ENCODE results near the gene FGR.

Gene FGR

DNA sequence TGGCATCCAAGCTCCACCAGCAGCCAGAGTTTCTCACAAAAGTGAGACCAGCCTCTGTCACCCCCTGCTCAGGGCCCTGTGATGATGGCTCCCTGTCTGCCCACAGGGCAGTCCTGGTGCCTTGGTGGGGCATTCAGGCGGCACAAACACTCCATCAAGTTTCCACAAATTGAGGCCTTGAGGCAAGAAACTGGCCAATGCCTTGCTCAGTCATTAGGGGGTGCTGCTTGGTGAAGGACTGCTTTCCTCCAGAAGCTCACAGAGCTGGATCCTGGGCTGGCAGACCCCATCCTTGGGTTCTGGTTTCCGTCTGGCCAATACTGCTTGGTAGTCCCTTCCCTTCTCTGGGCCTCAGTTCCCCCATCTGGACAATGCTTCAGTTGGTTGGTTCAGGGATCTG lies 18.5 kb downstream of the FGR start:
- DNase-seq (ENCODE audit: low spot score) = no peak
- TF ChIP-seq, protein P1, sequence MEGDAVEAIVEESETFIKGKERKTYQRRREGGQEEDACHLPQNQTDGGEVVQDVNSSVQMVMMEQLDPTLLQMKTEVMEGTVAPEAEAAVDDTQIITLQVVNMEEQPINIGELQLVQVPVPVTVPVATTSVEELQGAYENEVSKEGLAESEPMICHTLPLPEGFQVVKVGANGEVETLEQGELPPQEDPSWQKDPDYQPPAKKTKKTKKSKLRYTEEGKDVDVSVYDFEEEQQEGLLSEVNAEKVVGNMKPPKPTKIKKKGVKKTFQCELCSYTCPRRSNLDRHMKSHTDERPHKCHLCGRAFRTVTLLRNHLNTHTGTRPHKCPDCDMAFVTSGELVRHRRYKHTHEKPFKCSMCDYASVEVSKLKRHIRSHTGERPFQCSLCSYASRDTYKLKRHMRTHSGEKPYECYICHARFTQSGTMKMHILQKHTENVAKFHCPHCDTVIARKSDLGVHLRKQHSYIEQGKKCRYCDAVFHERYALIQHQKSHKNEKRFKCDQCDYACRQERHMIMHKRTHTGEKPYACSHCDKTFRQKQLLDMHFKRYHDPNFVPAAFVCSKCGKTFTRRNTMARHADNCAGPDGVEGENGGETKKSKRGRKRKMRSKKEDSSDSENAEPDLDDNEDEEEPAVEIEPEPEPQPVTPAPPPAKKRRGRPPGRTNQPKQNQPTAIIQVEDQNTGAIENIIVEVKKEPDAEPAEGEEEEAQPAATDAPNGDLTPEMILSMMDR (IDR thresholded peaks at IDR 0.05; ENCODE audit: extremely low read depth, missing control alignments) = no peak

DNA sequence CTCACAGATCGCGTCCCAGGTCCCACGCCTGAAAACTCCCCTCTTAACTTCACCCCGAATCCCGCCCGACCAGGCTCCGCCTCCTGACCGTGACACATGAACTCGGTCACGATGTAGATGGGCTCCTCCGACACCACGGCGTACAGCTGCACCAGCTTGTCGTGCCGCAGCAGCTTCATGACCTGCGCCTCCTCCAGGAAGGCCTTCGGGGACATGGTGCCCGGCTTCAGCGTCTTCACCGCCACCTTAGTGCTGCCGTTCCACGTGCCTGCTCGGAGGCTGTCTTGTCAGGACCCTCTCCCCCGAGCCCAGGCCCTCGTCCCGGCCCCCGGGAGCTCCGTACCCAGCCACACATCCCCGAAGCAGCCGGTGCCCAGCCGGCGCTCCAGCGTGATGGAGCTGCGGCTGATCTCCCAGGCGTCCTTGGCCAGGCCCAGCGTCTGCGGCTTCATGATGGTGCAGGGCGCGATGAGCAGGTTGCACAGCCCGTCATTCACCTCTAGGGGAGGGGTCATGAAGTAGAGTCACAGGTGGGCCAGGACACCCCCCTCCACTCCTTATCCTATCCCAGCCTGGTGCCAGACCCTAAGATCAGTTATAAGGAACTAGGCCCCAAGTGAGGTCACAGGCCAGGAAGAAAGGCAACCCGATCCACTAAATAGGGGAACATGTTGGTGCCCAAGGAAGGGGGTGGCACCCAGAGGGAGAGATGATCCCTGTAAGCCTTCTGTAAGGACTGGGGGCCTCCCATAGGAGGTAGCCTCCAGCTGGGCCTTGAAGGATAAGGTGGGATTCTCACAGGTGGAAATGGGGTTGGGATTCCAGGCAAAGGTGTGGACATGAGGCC lies 19.4 kb downstream of the FGR start:
- DNase-seq (ENCODE audit: low spot score) = no peak
- TF ChIP-seq, protein P1 (IDR thresholded peaks at IDR 0.05; ENCODE audit: extremely low read depth, missing control alignments) = no peak

DNA sequence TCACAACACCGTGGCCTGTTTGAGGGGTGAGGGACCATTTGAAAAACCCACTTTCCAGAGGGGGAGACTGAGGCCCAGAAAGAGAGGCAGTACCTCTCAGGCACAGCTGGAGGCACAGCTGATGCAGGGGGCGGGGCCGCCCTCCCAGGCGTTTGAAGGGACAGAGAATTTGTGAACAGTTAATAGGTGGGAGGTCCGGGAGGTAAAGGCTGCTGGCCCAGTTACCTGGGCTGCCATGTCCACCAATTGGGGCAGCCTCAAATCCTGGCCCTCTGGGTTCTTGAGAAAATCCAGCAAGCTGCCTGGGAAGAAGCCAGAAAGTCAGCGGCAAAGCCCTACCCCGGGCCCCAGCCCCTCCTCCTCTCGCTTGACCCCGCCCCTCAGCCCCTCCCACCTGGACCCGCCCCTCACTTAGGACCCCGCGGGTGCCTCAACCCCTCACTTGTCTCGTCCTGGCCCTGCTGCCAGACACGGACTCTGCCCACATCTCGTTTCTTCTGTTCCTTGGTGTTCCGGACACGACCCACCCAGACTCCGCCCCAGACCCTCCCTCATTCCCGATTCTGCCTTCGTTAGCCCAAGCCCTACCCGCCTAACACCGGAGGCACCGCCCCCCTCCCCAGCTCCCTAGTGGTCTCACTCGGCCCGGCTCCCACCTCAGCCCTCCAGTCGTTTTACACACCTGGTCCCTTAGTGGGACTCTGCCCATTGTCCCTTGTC lies 20.2 kb downstream of the FGR start:
- DNase-seq (ENCODE audit: low spot score) = no peak
- TF ChIP-seq, protein P1 (IDR thresholded peaks at IDR 0.05; ENCODE audit: extremely low read depth, missing control alignments) = no peak

DNA sequence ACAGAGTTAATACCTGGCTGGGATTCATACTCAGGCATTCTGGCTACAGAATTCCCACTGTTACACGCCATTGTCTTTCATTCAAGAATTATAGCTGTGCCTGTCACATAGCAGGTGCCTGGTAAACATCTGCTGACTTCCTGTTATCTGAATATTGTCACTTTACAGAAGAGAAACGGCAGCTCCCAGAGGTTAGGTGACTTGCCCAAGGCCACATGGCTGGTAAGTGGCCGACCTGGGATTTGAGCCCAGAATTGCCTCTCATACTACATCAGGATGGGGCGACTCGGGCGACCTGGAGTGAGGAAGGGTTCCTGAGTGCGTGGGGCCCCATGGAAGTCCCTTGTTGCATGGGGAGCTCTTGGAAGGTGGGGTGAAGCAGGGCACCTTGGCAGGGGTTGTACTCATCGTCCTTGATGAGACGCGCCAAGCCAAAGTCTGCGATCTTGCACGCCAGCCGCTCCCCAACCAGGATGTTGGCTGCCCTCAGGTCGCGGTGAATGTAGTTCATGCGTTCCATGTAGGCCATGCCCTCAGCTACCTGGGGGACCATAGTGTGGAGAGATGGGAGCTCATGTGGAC lies 20.9 kb downstream of the FGR start:
- TF ChIP-seq, protein P1 (IDR thresholded peaks at IDR 0.05; ENCODE audit: extremely low read depth, missing control alignments) = no peak
- no peak for DNase-seq (ENCODE audit: low spot score)

DNA sequence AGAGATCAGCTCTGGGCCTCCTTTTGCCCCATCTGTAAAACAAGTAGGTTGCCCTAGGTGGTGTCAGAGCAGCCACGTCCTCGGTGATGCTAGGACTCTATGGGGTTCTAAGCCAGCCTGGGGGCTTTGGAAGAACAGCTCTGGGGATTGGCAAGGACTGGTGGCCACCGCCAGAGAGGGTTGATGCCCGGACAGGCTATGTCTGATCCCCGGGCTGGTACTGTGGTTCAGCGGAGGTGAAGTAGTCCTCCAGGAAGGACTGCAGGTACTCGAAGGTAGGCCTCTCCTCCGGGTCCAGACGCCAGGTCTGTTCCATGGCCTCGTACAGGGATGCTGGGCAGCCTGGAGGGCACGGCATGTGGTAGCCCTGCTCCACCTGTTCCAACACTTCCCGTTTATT lies 22.3 kb downstream of the FGR start:
- no peak for DNase-seq (ENCODE audit: low spot score)
- TF ChIP-seq, protein P1 (IDR thresholded peaks at IDR 0.05; ENCODE audit: extremely low read depth, missing control alignments) = no peak

DNA sequence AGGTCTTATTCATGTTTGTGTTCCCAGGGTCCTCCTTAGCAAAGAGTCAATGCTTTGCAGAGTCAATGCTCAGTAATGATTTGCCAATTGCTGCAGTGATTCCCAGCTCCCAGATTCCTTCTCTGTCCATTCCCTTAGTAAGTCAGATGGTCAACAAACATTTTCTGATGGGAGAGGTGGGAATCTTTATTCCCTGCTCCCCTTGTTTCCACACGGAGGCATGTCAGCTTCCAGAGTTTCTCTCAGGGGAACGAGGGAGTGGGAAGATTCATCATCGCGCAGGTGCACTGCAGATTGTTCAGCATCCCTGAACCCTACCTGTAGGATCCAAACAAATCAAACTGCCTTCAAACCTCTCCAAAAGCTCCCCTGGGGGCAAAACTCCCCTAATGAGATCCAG lies 23.5 kb downstream of the FGR start:
- TF ChIP-seq, protein P1 (IDR thresholded peaks at IDR 0.05; ENCODE audit: extremely low read depth, missing control alignments) = no peak
- no peak for DNase-seq (ENCODE audit: low spot score)

Measured in GM20000 (cell line).